Occipital lobe (tissue), 2 donors: ENCODE data around the gene SMYD2. TPM values are rescaled to one million over a fixed set of nuclear protein-coding genes. Genes with fewer than 3 reads are reported as not detected.
A peak's percentile ranks its signal among the peaks of the same experiment; 100 is the strongest.
"Not testable (repeated sequence)": the region's sequence is repeated elsewhere in the genome, so short reads cannot be mapped to it uniquely, and the experiment has no call there.

Experiments used
- DNase-seq: peaks from one replicate; lab custom pipeline; 2025; lab: John Stamatoyannopoulos, UW
- total RNA-seq: library from RNA; depleted of rRNA; stranded (reverse); fragments of >200 nt; gene quantifications from one replicate; pipeline ENCODE4 v1.2.3, GENCODE V29; 2014

SMYD2 gene
- total RNA-seq, 1 donor from 2014 or later: 51.6 TPM

DNA sequence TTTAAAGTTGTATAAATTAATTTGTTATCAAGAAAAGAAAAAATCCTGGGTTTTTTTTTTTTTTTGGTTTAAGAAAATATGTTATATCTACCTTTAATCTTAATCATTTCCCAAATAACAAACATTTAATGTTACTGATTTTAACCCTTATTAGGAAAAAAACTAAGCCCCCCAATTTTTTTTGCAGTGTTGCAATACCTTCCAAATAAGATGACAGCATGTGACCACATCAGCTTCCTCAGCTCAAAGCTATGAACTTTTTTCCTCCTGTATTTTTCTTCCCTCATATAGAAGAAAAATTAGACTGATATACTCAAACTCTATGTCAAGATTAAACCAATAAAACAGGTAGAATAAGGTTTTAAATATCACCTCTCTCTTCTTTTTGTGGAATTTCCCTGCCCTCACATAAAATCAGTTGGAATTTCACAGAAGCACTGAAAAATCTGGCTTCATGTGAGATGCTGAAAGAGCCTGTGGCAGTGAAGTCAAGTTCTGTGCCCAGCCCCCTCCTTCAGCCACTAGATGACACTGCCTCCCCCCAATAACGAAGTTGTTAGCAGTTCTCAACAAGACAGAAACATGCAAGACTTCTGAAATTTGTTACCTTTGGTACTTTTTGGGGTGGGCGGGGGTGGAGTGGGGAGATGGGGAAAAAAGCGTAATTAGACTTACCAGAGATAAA is 9.6 kb upstream of the SMYD2 start:
- no peak for DNase-seq

DNA sequence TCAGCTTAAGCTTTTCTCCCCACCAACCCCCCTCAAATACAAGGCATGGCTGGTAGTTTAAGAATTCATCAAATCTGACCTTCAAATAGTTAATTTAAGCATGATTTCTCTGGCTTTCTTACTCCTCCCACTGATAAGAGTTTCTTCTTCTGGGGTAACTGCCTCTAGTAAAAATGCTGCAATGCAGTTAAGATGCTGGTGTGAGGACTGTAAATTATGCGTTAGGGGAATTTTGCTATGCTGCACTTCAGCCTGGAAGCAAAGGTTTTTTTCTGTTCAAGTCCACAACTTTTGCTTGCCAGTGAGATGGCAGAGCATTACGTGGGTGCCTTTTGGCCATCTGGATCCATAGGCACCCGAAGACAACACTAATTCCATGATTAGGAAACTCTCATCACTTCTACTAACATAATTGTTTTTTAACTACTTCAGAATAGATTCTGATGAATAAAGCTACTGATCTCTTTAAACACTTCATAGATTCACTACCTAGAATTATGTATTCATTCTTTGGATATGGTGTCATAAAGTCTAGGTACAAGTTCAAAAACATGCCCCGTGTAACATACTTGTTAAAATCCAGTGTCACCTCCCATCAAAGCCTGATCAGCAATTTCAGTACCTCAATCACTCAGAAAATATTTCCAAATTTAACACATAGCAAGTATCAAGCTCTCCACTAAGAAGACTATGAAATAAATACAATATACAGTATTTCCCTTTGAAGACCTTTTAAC is 8.8 kb upstream of the SMYD2 start:
- no peak for DNase-seq

GRCh38 chr1:214272964-214273533 is 7.9 kb upstream of the SMYD2 start:
- no peak for DNase-seq

- DNase-seq: not testable (repeated sequence)
Measured at GRCh38 chr1:214275700-214276099, 5.3 kb upstream of the SMYD2 start.

DNA sequence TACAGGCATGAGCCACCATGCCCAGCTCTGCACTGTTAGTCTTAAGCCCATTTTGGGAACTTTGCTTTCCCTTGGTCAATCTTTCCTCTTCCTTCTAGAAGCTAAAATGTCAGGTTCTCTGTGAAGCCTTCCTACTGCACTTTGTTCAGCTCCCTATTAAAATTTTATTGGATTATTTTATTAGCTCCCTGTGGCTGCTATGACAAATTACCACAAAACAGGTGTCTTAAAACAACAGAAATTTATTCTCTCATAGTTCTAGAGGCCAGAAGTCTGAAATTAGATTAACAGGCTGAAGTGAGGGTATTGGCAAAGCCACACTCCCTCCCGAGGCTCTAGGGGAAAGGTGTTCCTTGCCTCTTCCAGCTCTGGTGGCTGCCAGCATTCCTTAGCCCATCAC is 4.2 kb upstream of the SMYD2 start:
- DNase-seq: no peak

DNA sequence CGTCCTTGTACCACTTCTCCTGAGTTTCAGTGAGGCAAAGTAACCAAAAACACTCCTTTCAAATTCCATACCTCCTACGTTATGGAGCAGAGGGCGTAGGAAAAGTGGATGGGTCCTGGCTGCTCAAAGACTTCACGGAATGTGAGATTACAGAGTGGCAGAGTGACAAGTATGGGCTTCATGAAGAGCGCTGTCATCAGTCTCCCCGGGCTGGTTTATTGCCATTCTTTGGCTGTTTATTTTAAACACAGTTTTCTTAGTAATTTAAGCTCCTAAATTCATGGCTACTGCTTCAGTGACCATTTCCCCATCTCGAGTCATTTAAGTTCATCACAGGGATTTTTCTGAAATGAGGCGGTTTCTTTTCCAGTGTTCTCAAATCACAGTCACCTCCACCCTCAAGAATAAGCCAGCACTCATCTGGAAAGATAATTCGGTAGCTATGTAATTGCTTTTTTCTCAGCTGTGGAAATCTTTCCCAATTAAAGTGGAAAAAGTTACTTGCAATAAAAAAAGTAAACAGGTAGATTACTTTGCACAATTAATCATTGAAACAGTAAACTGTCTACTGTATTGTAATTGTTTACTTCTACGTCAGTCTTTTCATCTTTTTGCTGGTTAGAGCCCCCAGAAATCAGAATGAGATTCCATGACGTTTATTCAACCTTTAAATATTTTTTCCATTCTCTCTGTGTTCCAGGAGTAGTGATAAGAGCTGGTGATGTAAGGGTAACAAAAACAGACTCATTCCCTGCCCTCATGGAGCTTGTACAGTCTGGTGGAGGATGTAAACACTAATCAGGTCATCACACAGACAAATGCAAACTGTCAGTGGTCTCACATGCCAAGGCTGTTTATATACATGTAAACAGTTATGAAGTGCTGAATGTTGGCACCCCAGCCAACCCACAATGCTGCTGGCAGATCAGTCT is 3.0 kb upstream of the SMYD2 start:
- DNase-seq: no peak

DNA sequence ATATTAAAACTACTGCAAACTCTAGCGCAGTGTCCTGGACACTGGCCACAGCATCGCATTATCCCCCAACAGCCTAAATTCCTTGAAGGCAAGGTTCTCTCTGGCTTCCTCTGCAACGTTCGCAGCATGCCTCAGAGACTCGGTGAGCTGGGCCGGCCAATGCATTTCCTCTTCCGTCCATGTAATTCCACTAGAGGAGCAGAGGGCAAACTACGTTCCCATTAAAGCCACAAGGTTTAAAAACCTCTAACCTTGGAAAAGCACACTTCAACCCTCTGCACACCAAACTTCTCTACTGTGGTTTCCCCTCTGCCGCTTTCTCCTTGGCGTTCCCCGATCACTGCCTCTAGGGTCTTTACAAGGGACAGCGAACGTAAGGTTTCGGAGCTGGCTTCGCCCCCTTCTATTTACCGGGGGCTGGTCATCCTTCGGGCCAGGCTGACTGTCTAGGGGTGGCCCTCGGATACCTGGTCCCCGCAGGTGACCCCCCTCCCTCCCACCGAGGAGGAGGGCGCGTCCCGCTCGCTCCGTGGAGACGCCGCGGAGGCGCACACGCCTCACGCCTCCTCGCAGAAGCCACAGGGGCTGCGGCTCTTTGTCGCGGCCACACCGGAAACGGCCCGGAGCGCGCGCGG is 456 bp upstream of the SMYD2 start:
- peak; percentile 27 for DNase-seq

- no peak for DNase-seq
Measured at GRCh38 chr1:214281720-214282629, 1.0 kb downstream of the SMYD2 start.

- DNase-seq: no peak
Measured at GRCh38 chr1:214282630-214283242, 1.8 kb downstream of the SMYD2 start.

DNA sequence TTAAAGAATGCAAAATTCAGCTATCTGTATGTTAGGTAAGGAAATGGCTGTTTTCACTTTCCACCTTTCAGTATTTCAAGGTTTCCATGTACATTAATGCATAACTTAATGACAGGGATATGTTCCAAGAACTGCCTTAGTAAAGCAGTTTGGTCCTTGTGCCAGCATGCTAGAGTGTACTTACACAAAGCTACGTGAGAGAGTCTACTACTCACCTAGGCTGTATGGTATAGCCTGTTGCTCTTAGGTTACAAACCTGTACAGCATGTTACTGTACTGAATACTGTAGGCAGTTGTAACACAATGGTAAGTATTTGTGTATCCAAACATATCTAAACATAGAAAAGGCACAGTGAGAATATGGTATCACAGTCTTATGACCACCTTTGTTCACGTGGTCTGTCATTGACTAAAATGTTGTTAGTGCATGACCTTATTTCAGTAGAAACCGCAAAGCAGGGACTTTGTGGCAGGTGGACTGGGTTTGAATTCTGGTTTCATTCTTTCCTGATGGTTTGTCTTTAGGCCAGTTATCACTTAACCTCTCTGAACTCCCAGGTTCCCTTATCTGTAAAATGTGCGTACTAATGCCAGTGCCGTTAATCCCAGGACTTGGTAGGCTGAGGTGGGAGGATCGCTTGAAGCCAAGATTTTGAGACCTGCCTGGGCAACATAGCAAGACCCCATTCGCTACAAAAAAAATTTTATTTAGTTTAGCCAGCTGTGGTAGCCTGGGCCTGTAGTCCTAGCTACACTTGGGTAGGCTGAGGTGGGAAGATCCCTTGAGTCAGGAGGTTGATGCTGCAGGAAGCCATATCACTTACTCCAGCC is 4.9 kb downstream of the SMYD2 start:
- DNase-seq: no peak

- DNase-seq: no peak
Measured at GRCh38 chr1:214287884-214288283, 6.9 kb downstream of the SMYD2 start.

GRCh38 chr1:214289574-214290272 is 8.8 kb downstream of the SMYD2 start:
- no peak for DNase-seq

- no peak for DNase-seq
Measured at GRCh38 chr1:214290424-214291037, 9.6 kb downstream of the SMYD2 start.

DNA sequence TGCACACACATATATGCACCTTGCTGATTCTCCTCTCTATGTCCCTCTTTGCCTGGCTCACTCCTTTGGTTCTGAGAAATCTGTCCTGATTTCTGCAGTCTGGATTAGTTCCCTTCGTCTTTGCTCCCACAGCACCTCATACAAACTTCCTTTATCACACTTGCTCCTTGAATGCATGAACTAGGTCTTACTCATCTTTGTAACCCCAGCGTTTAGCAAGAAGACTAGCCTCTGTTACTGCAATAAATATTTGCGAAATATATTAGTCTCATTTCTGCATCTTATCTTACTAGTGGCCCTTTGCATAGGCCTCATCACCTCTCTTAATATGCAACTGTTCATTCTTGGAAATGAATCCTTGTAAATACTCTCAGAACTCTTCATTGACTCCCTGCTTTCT is 11.4 kb downstream of the SMYD2 start:
- no peak for DNase-seq

GRCh38 chr1:214295934-214296333 is 15.0 kb downstream of the SMYD2 start:
- no peak for DNase-seq

DNA sequence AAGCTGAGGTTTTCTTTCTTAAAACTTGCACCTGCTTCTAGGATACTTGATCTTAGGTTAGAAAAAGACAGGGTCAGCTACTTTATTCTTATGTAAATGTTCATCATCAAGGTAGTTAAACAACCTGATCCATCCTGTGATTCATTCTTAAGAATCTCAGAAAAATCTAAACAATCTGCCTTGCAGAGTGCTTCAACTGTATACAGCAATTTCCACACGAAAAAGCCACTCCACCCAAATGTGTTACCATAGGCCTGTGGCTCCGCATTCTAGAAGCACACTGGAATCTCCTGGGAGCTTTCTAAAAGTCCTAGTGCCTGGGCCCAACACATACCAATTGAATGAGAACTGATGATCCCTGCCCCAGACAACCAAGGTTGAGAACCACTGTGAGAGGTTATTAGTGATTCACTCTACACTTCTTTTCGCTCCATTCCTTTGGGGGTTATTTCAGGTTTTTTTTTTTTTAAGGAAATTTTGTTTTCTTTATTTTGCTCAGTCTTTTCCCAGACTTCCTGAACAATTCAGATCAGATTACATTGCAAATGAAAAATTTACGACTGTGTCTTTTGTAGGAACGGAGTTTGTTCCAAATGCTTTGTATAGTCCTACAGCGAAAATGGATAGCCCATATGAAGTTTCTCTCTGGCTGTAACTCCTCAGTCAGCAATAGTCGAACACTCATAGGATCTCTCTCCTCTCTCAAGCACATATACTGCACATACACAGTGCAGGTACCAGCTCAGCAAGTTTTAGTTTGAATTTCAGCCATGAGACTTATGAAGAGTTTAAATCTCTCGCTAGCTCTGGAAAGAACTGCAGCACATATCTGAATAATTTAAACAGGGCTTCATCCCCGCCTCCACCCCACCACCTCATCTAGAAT is 16.1 kb downstream of the SMYD2 start:
- DNase-seq: no peak
